Sigmoid colon (tissue), 7 donors: Measurements from ENCODE around the gene SSU72. TPM values are rescaled to one million over a fixed set of nuclear protein-coding genes. Genes with fewer than 3 reads are reported as not detected.
A peak's percentile ranks its signal among the peaks of the same experiment; 100 is the strongest.

Experiments
- DNase-seq: peaks from one replicate; pipeline ENCODE4 v3.0.0-alpha.2; 2019
- H3K27ac ChIP-seq, 4 donors: fragments of 200-600 bp; sonication (generic); one replicate each; pipeline ENCODE4 v1.5.1; 2016 to 2019; ENCODE audit warnings: mild to moderate bottlenecking in 1 of 4
- H3K27me3 ChIP-seq, 3 donors: fragments of 200-600 bp; sonication (generic); one replicate each; pipeline ENCODE4 v1.5.1; 2019; ENCODE audit warnings: mild to moderate bottlenecking in 1 of 3
- H3K36me3 ChIP-seq, 4 donors: fragments of 200-600 bp; sonication (generic); one replicate each; pipeline ENCODE4 v1.5.1; 2016 to 2019
- H3K4me1 ChIP-seq, 4 donors: fragments of 200-600 bp; sonication (generic); one replicate each; pipeline ENCODE4 v1.5.1; 2017 to 2019
- H3K4me3 ChIP-seq, 4 donors: fragments of 200-600 bp; sonication (generic); one replicate each; pipeline ENCODE4 v1.5.1; 2017 to 2019; ENCODE audit warnings: mild to moderate bottlenecking in 2 of 4, moderate library complexity in 1 of 4
- H3K9me3 ChIP-seq, 4 donors: fragments of 200-600 bp in 3 of 4; sonication (generic) in 3 of 4; one replicate each; pipeline versions ENCODE4 v1.5.1 to v1.6.1; 2013 to 2019
- CTCF ChIP-seq, 4 experiments: fragments of 450-650 bp in 3 of 4; fragments of 200-600 bp in 1 of 4; IDR thresholded peaks; one replicate each; pipeline ENCODE4 v1.5.1; 2016 to 2019; ENCODE audit warnings: antibody characterized with exemption in 4 of 4, mild to moderate bottlenecking in 3 of 4, moderate library complexity in 2 of 4
- EP300 ChIP-seq, 4 donors: sonication (generic); formaldehyde crosslinking; IDR thresholded peaks; one replicate each; pipeline ENCODE4 v1.6.1; 2017; ENCODE audit warnings: antibody characterized with exemption in 4 of 4
- POLR2A ChIP-seq, 2 donors: fragments of 450-650 bp; IDR thresholded peaks; one replicate each; pipeline ENCODE4 v1.6.1; 2016; ENCODE audit warnings: antibody characterized with exemption in 2 of 2, mild to moderate bottlenecking in 2 of 2, moderate library complexity in 2 of 2
- POLR2AphosphoS5 ChIP-seq, 4 donors: sonication (generic); formaldehyde crosslinking; IDR thresholded peaks; one replicate each; pipeline ENCODE4 v1.6.1; 2017; ENCODE audit warnings: antibody characterized with exemption in 4 of 4
- WGBS, 2 donors: extraction: QIAGEN DNeasy Blood & Tissue Kit; methylation state at CpG; one replicate each; pipeline ENCODE4 v1.1.7; 2013; 5-methylcytosine and 5-hydroxymethylcytosine counted together
- intact Hi-C: fragments of 100-400 bp; cut with DNase I; formaldehyde crosslinking; loops from one replicate; pipeline ENCODE4 v1.15.1; 2023
- polyA plus RNA-seq, 3 donors: library from polyadenylated mRNA; stranded (reverse); fragments of 200-250 nt; gene quantifications; one replicate each; pipeline ENCODE4 v1.2.3, GENCODE V29; 2013
- total RNA-seq, 4 donors: library from RNA; depleted of rRNA; stranded (reverse); fragments of >200 nt; gene quantifications; one replicate each; pipeline ENCODE4 v1.1.0, GENCODE V29; 2016
- donor health status: healthy with polysubstance abuse.
- donor health status: Bipolar disorder and iron deficiency.
- donor health status: healthy.

The SSU72 gene
- total and polyA plus RNA-seq, 7 donors: 98.9 to 165 (median 119) TPM

GRCh38 chr1:1556505-1556904 lies 18.2 kb downstream of the SSU72 start:
- H3K4me3 ChIP-seq: no peak overlapping the region
- no peaks in the 10 kb centered on the region for H3K9me3 ChIP-seq
- no peak overlapping the region for H3K27ac ChIP-seq
- H3K36me3 ChIP-seq: peaks cover 0 to 17% (median 9%) of the 10 kb centered on the region in 4 donors
- intact Hi-C loops: no loop called here
- H3K27me3 ChIP-seq: no peaks in the 10 kb centered on the region
- no peak for DNase-seq
- peaks cover 0 to 7% (median 3%) of the 10 kb centered on the region in 4 donors for H3K4me1 ChIP-seq
- TF ChIP-seq EP300 (IDR thresholded peaks at IDR 0.05): no peak
- 95% methylated on average over 6 of the region's 6 CpGs for WGBS, 2 donors

GRCh38 chr1:1554926-1555915 lies 19.4 kb downstream of the SSU72 start:
- H3K4me3 ChIP-seq: no peak overlapping the region
- H3K27me3 ChIP-seq: no peaks in the 10 kb centered on the region
- no peaks in the 10 kb centered on the region for H3K9me3 ChIP-seq
- H3K4me1 ChIP-seq: peaks cover 0 to 16% (median 3%) of the 10 kb centered on the region in 4 donors
- no peak for DNase-seq
- H3K36me3 ChIP-seq: peaks cover 0 to 4% (median 0%) of the 10 kb centered on the region in 4 donors
- intact Hi-C loops: no loop called here
- TF ChIP-seq POLR2A (IDR thresholded peaks at IDR 0.05): no peak
- TF ChIP-seq POLR2AphosphoS5 (IDR thresholded peaks at IDR 0.05): peak in 1 of 4 donors; percentile 23
- no peak overlapping the region for H3K27ac ChIP-seq
- 79 to 82% methylated on average over 31 of the region's 31 CpGs for WGBS, 2 donors

- TF ChIP-seq POLR2A (IDR thresholded peaks at IDR 0.05) (no peak), EP300 (IDR thresholded peaks at IDR 0.05) (no peak), POLR2AphosphoS5 (IDR thresholded peaks at IDR 0.05) (no peak), CTCF (IDR thresholded peaks at IDR 0.05) (no peak)
- Histone ChIP-seq H3K4me1 (peaks cover 0 to 16% (median 3%) of the 10 kb centered on the region in 4 donors), H3K27me3 (no peaks in the 10 kb centered on the region), H3K36me3 (no peaks in the 10 kb centered on the region), H3K4me3 (no peak overlapping the region), H3K9me3 (no peaks in the 10 kb centered on the region), H3K27ac (peak overlapping the region in 1 of 4 donors; percentile 27)
- 82 to 88% methylated on average over 13 of the region's 13 CpGs for WGBS, 2 donors
- no peak for DNase-seq
- intact Hi-C loops: no loop called here
Observed at GRCh38 chr1:1554550-1554925, 20.1 kb downstream of the SSU72 start.

GRCh38 chr1:1553821-1554494 lies 20.7 kb downstream of the SSU72 start:
- Histone ChIP-seq H3K4me3 (no peak overlapping the region), H3K27ac (no peak overlapping the region), H3K4me1 (peaks cover 0 to 16% (median 3%) of the 10 kb centered on the region in 4 donors), H3K27me3 (no peaks in the 10 kb centered on the region), H3K36me3 (no peaks in the 10 kb centered on the region), H3K9me3 (no peaks in the 10 kb centered on the region)
- TF ChIP-seq CTCF (IDR thresholded peaks at IDR 0.05): no peak
- TF ChIP-seq EP300 (IDR thresholded peaks at IDR 0.05): no peak
- no peak for TF ChIP-seq POLR2AphosphoS5 (IDR thresholded peaks at IDR 0.05)
- TF ChIP-seq POLR2A (IDR thresholded peaks at IDR 0.05): no peak
- intact Hi-C loops: no loop called here
- DNase-seq: no peak
- WGBS, 2 donors: 90 to 91% methylated on average over 35 of the region's 35 CpGs

- Histone ChIP-seq H3K4me3 (no peak overlapping the region), H3K36me3 (peaks cover 0 to 3% (median 0%) of the 10 kb centered on the region in 4 donors), H3K4me1 (peaks cover 0 to 16% (median 3%) of the 10 kb centered on the region in 4 donors), H3K27me3 (no peaks in the 10 kb centered on the region), H3K27ac (no peak overlapping the region), H3K9me3 (no peaks in the 10 kb centered on the region)
- TF ChIP-seq POLR2AphosphoS5 (IDR thresholded peaks at IDR 0.05) (no peak), CTCF (IDR thresholded peaks at IDR 0.05) (no peak), EP300 (IDR thresholded peaks at IDR 0.05) (no peak), POLR2A (IDR thresholded peaks at IDR 0.05) (no peak)
- intact Hi-C loops: no loop called here
- WGBS, 2 donors: 82 to 89% methylated on average over 10 of the region's 10 CpGs
- no peak for DNase-seq
Observed at GRCh38 chr1:1552263-1552639, 22.4 kb downstream of the SSU72 start.
